ENCODE data around the gene EXD3.

EXD3 gene

GRCh38 chr9:137412431-137412830 is 10.5 kb downstream of the EXD3 start:
- Histone ChIP-seq H3F3A (ENCODE audit: insufficient read depth, low read length) (no peaks in the 10 kb centered on the region), H3K4me2 (ENCODE audit: low read depth, low read length) (no peak overlapping the region), H3K9ac (ENCODE audit: low read length) (no peak overlapping the region), H4K20me1 (ENCODE audit: insufficient read depth, low read length) (no peaks in the 10 kb centered on the region), H3K9me3 (replicated peaks; ENCODE audit: insufficient read depth, low read length) (no peaks in the 10 kb centered on the region), H3K4me1 (ENCODE audit: low read length) (no peaks in the 10 kb centered on the region; the same call in 1 of the 2 replicates), H3K9me2 (replicated peaks; ENCODE audit: insufficient read depth, low read length) (no peaks in the 10 kb centered on the region), H3K79me2 (ENCODE audit: low read length) (peaks cover 9% of the 10 kb centered on the region; the same call in 1 of the 2 replicates), H3K27ac (ENCODE audit: low read length) (no peak overlapping the region), H3K27me3 (replicated peaks; ENCODE audit: insufficient read depth, low read length) (no peaks in the 10 kb centered on the region), H3K4me3 (ENCODE audit: low read length) (no peak overlapping the region), H2AFZ (ENCODE audit: low read length) (no peak overlapping the region), H3K36me3 (replicated peaks; ENCODE audit: insufficient read depth, low read length) (no peaks in the 10 kb centered on the region)
- TF ChIP-seq, protein P1, sequence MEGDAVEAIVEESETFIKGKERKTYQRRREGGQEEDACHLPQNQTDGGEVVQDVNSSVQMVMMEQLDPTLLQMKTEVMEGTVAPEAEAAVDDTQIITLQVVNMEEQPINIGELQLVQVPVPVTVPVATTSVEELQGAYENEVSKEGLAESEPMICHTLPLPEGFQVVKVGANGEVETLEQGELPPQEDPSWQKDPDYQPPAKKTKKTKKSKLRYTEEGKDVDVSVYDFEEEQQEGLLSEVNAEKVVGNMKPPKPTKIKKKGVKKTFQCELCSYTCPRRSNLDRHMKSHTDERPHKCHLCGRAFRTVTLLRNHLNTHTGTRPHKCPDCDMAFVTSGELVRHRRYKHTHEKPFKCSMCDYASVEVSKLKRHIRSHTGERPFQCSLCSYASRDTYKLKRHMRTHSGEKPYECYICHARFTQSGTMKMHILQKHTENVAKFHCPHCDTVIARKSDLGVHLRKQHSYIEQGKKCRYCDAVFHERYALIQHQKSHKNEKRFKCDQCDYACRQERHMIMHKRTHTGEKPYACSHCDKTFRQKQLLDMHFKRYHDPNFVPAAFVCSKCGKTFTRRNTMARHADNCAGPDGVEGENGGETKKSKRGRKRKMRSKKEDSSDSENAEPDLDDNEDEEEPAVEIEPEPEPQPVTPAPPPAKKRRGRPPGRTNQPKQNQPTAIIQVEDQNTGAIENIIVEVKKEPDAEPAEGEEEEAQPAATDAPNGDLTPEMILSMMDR (IDR thresholded peaks at IDR 0.05; ENCODE audit: low read length) = no peak
- TF ChIP-seq EZH2phosphoT487 (IDR thresholded peaks at IDR 0.05; ENCODE audit: low read length) (no peak), EZH2 (optimal IDR thresholded peaks at IDR 0.05; ENCODE audit: low read depth, low read length) (no peak)
- no peak for DNase-seq

GRCh38 chr9:137411645-137412380 is 11.1 kb downstream of the EXD3 start:
- no peaks in the 10 kb centered on the region for H3K9me3 ChIP-seq (replicated peaks; ENCODE audit: insufficient read depth, low read length)
- H3K4me2 ChIP-seq (ENCODE audit: low read depth, low read length) = peak overlapping the region; percentile 68
- H3K36me3 ChIP-seq (replicated peaks; ENCODE audit: insufficient read depth, low read length) = no peaks in the 10 kb centered on the region
- H3F3A ChIP-seq (ENCODE audit: insufficient read depth, low read length) = no peaks in the 10 kb centered on the region
- H3K9ac ChIP-seq (ENCODE audit: low read length) = peak overlapping the region; percentile 28; the same call in 1 of the 2 replicates
- peaks cover 5% of the 10 kb centered on the region; the same call in 1 of the 2 replicates for H3K79me2 ChIP-seq (ENCODE audit: low read length)
- H3K4me1 ChIP-seq (ENCODE audit: low read length) = no peaks in the 10 kb centered on the region; the same call in 1 of the 2 replicates
- H3K27me3 ChIP-seq (replicated peaks; ENCODE audit: insufficient read depth, low read length) = no peaks in the 10 kb centered on the region
- TF ChIP-seq EZH2 (optimal IDR thresholded peaks at IDR 0.05; ENCODE audit: low read depth, low read length) = no peak
- TF ChIP-seq, protein P1 (IDR thresholded peaks at IDR 0.05; ENCODE audit: low read length) = no peak
- no peak for TF ChIP-seq EZH2phosphoT487 (IDR thresholded peaks at IDR 0.05; ENCODE audit: low read length)
- H3K9me2 ChIP-seq (replicated peaks; ENCODE audit: insufficient read depth, low read length) = no peaks in the 10 kb centered on the region
- no peak overlapping the region; the same call in 1 of the 2 replicates for H3K4me3 ChIP-seq (ENCODE audit: low read length)
- H2AFZ ChIP-seq (ENCODE audit: low read length) = peak overlapping the region; percentile 38; the same call in 1 of the 2 replicates
- no peaks in the 10 kb centered on the region for H4K20me1 ChIP-seq (ENCODE audit: insufficient read depth, low read length)
- DNase-seq = peak; percentile 64
- peak overlapping the region; percentile 37; the same call in 1 of the 2 replicates for H3K27ac ChIP-seq (ENCODE audit: low read length)

- no peak overlapping the region for H3K4me3 ChIP-seq (ENCODE audit: low read length)
- no peak for DNase-seq
- TF ChIP-seq, protein P1 (IDR thresholded peaks at IDR 0.05; ENCODE audit: low read length) = no peak
- TF ChIP-seq EZH2phosphoT487 (IDR thresholded peaks at IDR 0.05; ENCODE audit: low read length) (no peak), EZH2 (optimal IDR thresholded peaks at IDR 0.05; ENCODE audit: low read depth, low read length) (no peak)
Measured at GRCh38 chr9:137411260-137411644, 11.7 kb downstream of the EXD3 start.

More at GRCh38 chr9:137411260-137411644, 11.7 kb downstream of the EXD3 start:
- Histone ChIP-seq H3K27me3 (replicated peaks; ENCODE audit: insufficient read depth, low read length) (no peaks in the 10 kb centered on the region), H3F3A (ENCODE audit: insufficient read depth, low read length) (no peaks in the 10 kb centered on the region), H3K9ac (ENCODE audit: low read length) (no peak overlapping the region), H4K20me1 (ENCODE audit: insufficient read depth, low read length) (no peaks in the 10 kb centered on the region), H3K36me3 (replicated peaks; ENCODE audit: insufficient read depth, low read length) (no peaks in the 10 kb centered on the region), H3K9me3 (replicated peaks; ENCODE audit: insufficient read depth, low read length) (no peaks in the 10 kb centered on the region), H3K27ac (ENCODE audit: low read length) (no peak overlapping the region), H3K4me1 (ENCODE audit: low read length) (no peaks in the 10 kb centered on the region; the same call in 1 of the 2 replicates), H3K4me2 (ENCODE audit: low read depth, low read length) (no peak overlapping the region), H2AFZ (ENCODE audit: low read length) (no peak overlapping the region), H3K9me2 (replicated peaks; ENCODE audit: insufficient read depth, low read length) (no peaks in the 10 kb centered on the region), H3K79me2 (ENCODE audit: low read length) (no peaks in the 10 kb centered on the region)
